ENCODE measurements around the gene MYL12B. TPM values are rescaled to one million over a fixed set of nuclear protein-coding genes. Genes with fewer than 3 reads are reported as not detected.

MYL12B gene
- total and polyA plus RNA-seq, 2 donors (not counting 3 experiments of a cell fraction or from before 2014, with no cell fraction given): 634 to 724 TPM

DNA sequence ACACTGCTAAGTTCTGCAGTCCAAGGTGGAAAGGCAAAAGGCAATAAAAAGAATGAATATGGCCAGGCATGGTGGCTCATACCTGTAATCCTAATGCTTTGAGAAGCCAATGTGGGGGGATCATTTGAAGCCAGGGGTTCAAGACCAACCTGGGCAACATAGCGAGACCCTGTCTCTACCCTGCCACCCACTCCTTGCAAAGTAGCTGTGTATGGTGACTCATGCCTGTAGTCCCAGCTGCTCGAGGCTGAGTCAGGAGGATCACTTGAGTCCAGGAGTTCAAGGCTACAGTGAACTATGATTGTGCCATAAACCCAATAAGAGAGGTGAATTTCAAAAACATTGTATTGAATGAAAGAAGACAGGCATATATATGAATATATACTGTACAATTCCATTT, 2.4 kb downstream of the MYL12B start:
- Histone ChIP-seq H3K4me3 (replicated peaks in 1 of 3; ENCODE audit: insufficient read depth in 1 of 3, low read depth in 1 of 3, low read length in 3 of 3) (peak overlapping the region in 2 of 3 experiments; percentile 93 to 100), H3K27me3 (ENCODE audit: control insufficient read depth in 2 of 2, insufficient read depth in 2 of 2, low read length in 2 of 2) (no peaks in the 10 kb centered on the region), H3K9ac (replicated peaks; ENCODE audit: extremely low read depth, insufficient read depth, low read length) (no peak overlapping the region), H3K4me2 (ENCODE audit: insufficient read depth, low read length) (peak overlapping the region; percentile 97), H2AFZ (ENCODE audit: low read depth, low read length) (no peak overlapping the region), H3K27ac (ENCODE audit: insufficient read depth, low read depth, low read length) (no peak overlapping the region), H3K4me1 (ENCODE audit: control insufficient read depth, extremely low read depth, insufficient read depth, low read length) (peaks cover 59% of the 10 kb centered on the region), H3K79me2 (ENCODE audit: control insufficient read depth, insufficient read depth, low read length) (peaks cover 76% of the 10 kb centered on the region), H4K20me1 (replicated peaks; ENCODE audit: control insufficient read depth, extremely low read depth, insufficient read depth, low read length) (peaks cover 40% of the 10 kb centered on the region), H3K9me3 (replicated peaks; ENCODE audit: control insufficient read depth, insufficient read depth, low read length) (no peaks in the 10 kb centered on the region), H3K9me1 (replicated peaks; ENCODE audit: control insufficient read depth, extremely low read depth, insufficient read depth, low read length) (peaks cover 3% of the 10 kb centered on the region), H3K36me3 (ENCODE audit: control insufficient read depth in 2 of 2, extremely low read depth in 1 of 2, insufficient read depth in 2 of 2, low read length in 2 of 2) (peaks cover 0 to 2% of the 10 kb centered on the region in 2 experiments)
- CTCF ChIA-PET: interaction anchor here (1.0 to 1.7 kb wide), 6 partner anchors 13 to 605 kb away, joined by 4 to 8 read pairs (median 4); no protein-coding TSS in a partner anchor
- TF ChIP-seq, protein P1, sequence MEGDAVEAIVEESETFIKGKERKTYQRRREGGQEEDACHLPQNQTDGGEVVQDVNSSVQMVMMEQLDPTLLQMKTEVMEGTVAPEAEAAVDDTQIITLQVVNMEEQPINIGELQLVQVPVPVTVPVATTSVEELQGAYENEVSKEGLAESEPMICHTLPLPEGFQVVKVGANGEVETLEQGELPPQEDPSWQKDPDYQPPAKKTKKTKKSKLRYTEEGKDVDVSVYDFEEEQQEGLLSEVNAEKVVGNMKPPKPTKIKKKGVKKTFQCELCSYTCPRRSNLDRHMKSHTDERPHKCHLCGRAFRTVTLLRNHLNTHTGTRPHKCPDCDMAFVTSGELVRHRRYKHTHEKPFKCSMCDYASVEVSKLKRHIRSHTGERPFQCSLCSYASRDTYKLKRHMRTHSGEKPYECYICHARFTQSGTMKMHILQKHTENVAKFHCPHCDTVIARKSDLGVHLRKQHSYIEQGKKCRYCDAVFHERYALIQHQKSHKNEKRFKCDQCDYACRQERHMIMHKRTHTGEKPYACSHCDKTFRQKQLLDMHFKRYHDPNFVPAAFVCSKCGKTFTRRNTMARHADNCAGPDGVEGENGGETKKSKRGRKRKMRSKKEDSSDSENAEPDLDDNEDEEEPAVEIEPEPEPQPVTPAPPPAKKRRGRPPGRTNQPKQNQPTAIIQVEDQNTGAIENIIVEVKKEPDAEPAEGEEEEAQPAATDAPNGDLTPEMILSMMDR (IDR thresholded peaks at IDR 0.05; ENCODE audit: extremely low read depth in 1 of 2, insufficient read depth in 1 of 2, low read depth in 1 of 2, low read length in 2 of 2): no peak
- TF ChIP-seq FOS (IDR thresholded peaks at IDR 0.05; ENCODE audit: borderline replicate concordance, insufficient read depth, low read length) (peak; percentile 66), GATA2 (IDR thresholded peaks at IDR 0.05; ENCODE audit: insufficient read depth, insufficient read length, low read depth, low read length) (no peak), EZH2 (IDR thresholded peaks at IDR 0.05; ENCODE audit: borderline replicate concordance, low read depth, low read length, severe bottlenecking) (no peak), POLR2A (IDR thresholded peaks at IDR 0.05; ENCODE audit: low read depth, low read length) (no peak), POLR2AphosphoS5 (IDR thresholded peaks at IDR 0.05; ENCODE audit: insufficient read depth, low read depth, low read length) (peak; percentile 13), MYC (IDR thresholded peaks at IDR 0.05; ENCODE audit: low read depth, low read length) (no peak), JUN (IDR thresholded peaks at IDR 0.05; ENCODE audit: borderline replicate concordance, insufficient read depth, insufficient read length, low read depth) (no peak)
- TF ChIP-seq, protein P2, sequence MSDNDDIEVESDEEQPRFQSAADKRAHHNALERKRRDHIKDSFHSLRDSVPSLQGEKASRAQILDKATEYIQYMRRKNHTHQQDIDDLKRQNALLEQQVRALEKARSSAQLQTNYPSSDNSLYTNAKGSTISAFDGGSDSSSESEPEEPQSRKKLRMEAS (IDR thresholded peaks at IDR 0.05; ENCODE audit: insufficient read depth, insufficient read length): no peak
- BruUV-seq (replicated peaks): no TSS peak
- FAIRE-seq (no peak), DNase-seq (ENCODE audit: low read depth, low spot score) (no peak)
- POLR2A ChIA-PET: interaction anchor here (1.0 to 2.0 kb wide), 4 partner anchors 13 to 17 kb away, joined by 3 to 17 read pairs (median 7); partner anchors contain the start of gene MYL12A
- dilution Hi-C loops (cut with MboI; ENCODE audit: extremely low pct_ligation_motif_present, low sequenced_read_pairs) (loop anchor here (25.0 kb wide), 1 partner anchor 198 kb away; the partner anchor contains the start of gene TGIF1), intact Hi-C loops (cut with micrococcal nuclease) (loop anchor here (5.0 kb wide), 4 partner anchors 188 to 528 kb away; partner anchors contain the start of genes LPIN2 and TGIF1)

All from endothelial cell of umbilical vein (primary cell).